Measurements from ENCODE around the gene SCAMP4. TPM values are rescaled to one million over a fixed set of nuclear protein-coding genes. Genes with fewer than 3 reads are reported as not detected.

Gene SCAMP4
- total and polyA plus RNA-seq, 2 experiments from 2014 or later, result 69.3 to 89.8 TPM

GRCh38 chr19:1970806-1971502, 65.8 kb downstream of the SCAMP4 start:
- Histone ChIP-seq H3K36me3 (replicated peaks; ENCODE audit: insufficient read depth, low read depth) (no peaks in the 10 kb centered on the region), H3K4me2 (no peak overlapping the region), H2AFZ (no peak overlapping the region), H3K27me3 (no peaks in the 10 kb centered on the region), H3K27ac (no peak overlapping the region), H3K4me3 (no peak overlapping the region), H3K9me2 (replicated peaks; ENCODE audit: insufficient read depth) (no peaks in the 10 kb centered on the region), H3K79me2 (peaks cover 38% of the 10 kb centered on the region), H4K20me1 (ENCODE audit: insufficient read depth, poor library complexity, severe bottlenecking) (peaks cover 26% of the 10 kb centered on the region), H3K4me1 (ENCODE audit: insufficient read depth) (no peaks in the 10 kb centered on the region), H3K9me3 (ENCODE audit: low read depth) (no peaks in the 10 kb centered on the region)
- no peak for DNase-seq (ENCODE audit: low spot score)
- TF ChIP-seq CTCF (IDR thresholded peaks at IDR 0.05; ENCODE audit: poor library complexity) (no peak), EZH2phosphoT487 (IDR thresholded peaks at IDR 0.05; ENCODE audit: low read depth, severe bottlenecking, unreplicated experiment) (no peak), EZH2 (IDR thresholded peaks at IDR 0.05; ENCODE audit: borderline replicate concordance) (no peak)
- WGBS (ENCODE audit: low lambda C conversion rate, missing lambda C conversion rate), result 97% methylated on average over 27 of the region's 27 CpGs

DNA sequence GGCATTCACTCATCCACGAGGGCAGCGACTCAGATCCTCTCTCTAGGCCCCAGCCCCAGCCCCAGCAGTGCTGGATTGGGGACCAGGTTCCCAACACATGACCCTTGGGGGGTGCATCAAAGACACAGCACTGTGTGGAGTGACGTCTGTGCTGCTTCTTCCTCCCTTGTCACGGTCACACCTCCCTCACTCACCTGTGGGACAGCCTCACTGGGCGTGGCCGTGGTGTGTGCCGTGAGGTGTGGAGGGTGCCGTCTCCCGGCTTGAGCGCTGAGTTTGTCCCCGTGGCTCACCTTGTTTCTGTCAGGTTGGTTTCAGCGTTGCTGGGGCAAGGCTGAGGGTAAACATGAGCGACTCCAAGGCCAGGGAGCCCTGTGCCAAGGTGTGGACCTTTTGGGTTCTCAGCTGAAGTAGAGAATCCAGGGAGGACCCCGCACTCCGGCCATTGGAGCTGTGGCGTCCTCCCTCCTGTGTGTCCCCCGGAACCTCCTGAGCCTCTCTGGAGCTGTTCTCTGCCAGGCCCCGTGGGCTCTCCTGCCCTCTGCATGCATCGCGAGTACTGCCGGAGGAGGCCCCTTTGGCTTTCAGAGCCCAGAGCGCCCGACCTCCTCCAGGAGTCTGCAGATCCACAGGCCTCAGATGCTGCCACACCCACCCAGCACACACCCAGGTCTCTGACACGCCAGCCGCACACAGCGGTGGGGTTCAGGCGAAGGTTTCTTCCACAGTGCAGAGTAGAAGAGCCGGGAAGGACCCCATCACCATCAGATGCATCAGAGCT, 69.4 kb downstream of the SCAMP4 start:
- H3K9me2 ChIP-seq (replicated peaks; ENCODE audit: insufficient read depth), result no peaks in the 10 kb centered on the region
- no peak overlapping the region for H3K4me2 ChIP-seq
- H3K79me2 ChIP-seq, result peaks cover 32% of the 10 kb centered on the region
- H4K20me1 ChIP-seq (ENCODE audit: insufficient read depth, poor library complexity, severe bottlenecking), result peaks cover 17% of the 10 kb centered on the region
- no peaks in the 10 kb centered on the region for H3K27me3 ChIP-seq
- no peak overlapping the region for H3K4me3 ChIP-seq
- no peak overlapping the region for H3K27ac ChIP-seq
- DNase-seq (ENCODE audit: low spot score), result no peak
- no peaks in the 10 kb centered on the region for H3K9me3 ChIP-seq (ENCODE audit: low read depth)
- no peaks in the 10 kb centered on the region for H3K4me1 ChIP-seq (ENCODE audit: insufficient read depth)
- no peaks in the 10 kb centered on the region for H3K36me3 ChIP-seq (replicated peaks; ENCODE audit: insufficient read depth, low read depth)
- H2AFZ ChIP-seq, result no peak overlapping the region
- WGBS (ENCODE audit: low lambda C conversion rate, missing lambda C conversion rate), result 94% methylated on average over 27 of the region's 28 CpGs
- TF ChIP-seq CTCF (IDR thresholded peaks at IDR 0.05; ENCODE audit: poor library complexity) (no peak), EZH2 (IDR thresholded peaks at IDR 0.05; ENCODE audit: borderline replicate concordance) (no peak), EZH2phosphoT487 (IDR thresholded peaks at IDR 0.05; ENCODE audit: low read depth, severe bottlenecking, unreplicated experiment) (no peak)

GRCh38 chr19:1975162-1975480, 69.9 kb downstream of the SCAMP4 start:
- Histone ChIP-seq H3K79me2 (peaks cover 29% of the 10 kb centered on the region), H3K4me2 (no peak overlapping the region), H4K20me1 (ENCODE audit: insufficient read depth, poor library complexity, severe bottlenecking) (peaks cover 17% of the 10 kb centered on the region), H3K9me2 (replicated peaks; ENCODE audit: insufficient read depth) (no peaks in the 10 kb centered on the region), H3K27ac (no peak overlapping the region), H3K4me1 (ENCODE audit: insufficient read depth) (no peaks in the 10 kb centered on the region), H2AFZ (no peak overlapping the region), H3K9me3 (ENCODE audit: low read depth) (no peaks in the 10 kb centered on the region), H3K36me3 (replicated peaks; ENCODE audit: insufficient read depth, low read depth) (no peaks in the 10 kb centered on the region), H3K27me3 (no peaks in the 10 kb centered on the region), H3K4me3 (no peak overlapping the region)
- 94% methylated on average over 20 of the region's 20 CpGs for WGBS (ENCODE audit: low lambda C conversion rate, missing lambda C conversion rate)
- TF ChIP-seq EZH2phosphoT487 (IDR thresholded peaks at IDR 0.05; ENCODE audit: low read depth, severe bottlenecking, unreplicated experiment) (no peak), EZH2 (IDR thresholded peaks at IDR 0.05; ENCODE audit: borderline replicate concordance) (no peak)
- DNase-seq (ENCODE audit: low spot score), result no peak

Other genes starting within 250 kb of the SCAMP4 start
- 0.03 and 0.08 TPM in 2 replicates for gene ONECUT3, start 151.9 kb upstream of the SCAMP4 start, total RNA-seq
- gene ONECUT3, start 151.9 kb upstream of the SCAMP4 start, polyA plus RNA-seq, result 0.06 and 0.09 TPM in 2 replicates
- gene ATP8B3, start 93.1 kb upstream of the SCAMP4 start, total RNA-seq, result 1.4 and 1.7 TPM in 2 replicates
- gene ATP8B3, start 93.1 kb upstream of the SCAMP4 start, polyA plus RNA-seq, result 2.4 and 3.1 TPM in 2 replicates
- gene REXO1, start 56.9 kb upstream of the SCAMP4 start, total RNA-seq, result 13.2 and 13.4 TPM in 2 replicates
- gene REXO1, start 56.9 kb upstream of the SCAMP4 start, polyA plus RNA-seq, result 22.8 and 26.2 TPM in 2 replicates
- 3.4 and 6.4 TPM in 2 replicates for gene KLF16, start 41.8 kb upstream of the SCAMP4 start, total RNA-seq
- gene KLF16, start 41.8 kb upstream of the SCAMP4 start, polyA plus RNA-seq, result 14.3 and 16.0 TPM in 2 replicates
- 62.5 and 77.5 TPM in 2 replicates for gene ABHD17A, start 19.9 kb upstream of the SCAMP4 start, total RNA-seq
- 99.7 and 102 TPM in 2 replicates for gene ABHD17A, start 19.9 kb upstream of the SCAMP4 start, polyA plus RNA-seq
- 2.4 and 5.3 TPM in 2 replicates for gene ADAT3, start within 50 bp of the SCAMP4 start, total RNA-seq
- 11.0 and 11.6 TPM in 2 replicates for gene ADAT3, start within 50 bp of the SCAMP4 start, polyA plus RNA-seq
- gene CSNK1G2, start 35.8 kb downstream of the SCAMP4 start, total RNA-seq, result 44.8 and 56.8 TPM in 2 replicates
- 82.5 and 82.7 TPM in 2 replicates for gene CSNK1G2, start 35.8 kb downstream of the SCAMP4 start, polyA plus RNA-seq
- gene BTBD2, start 110.3 kb downstream of the SCAMP4 start, total RNA-seq, result 56.4 and 62.1 TPM in 2 replicates
- 71.1 and 76.0 TPM in 2 replicates for gene BTBD2, start 110.3 kb downstream of the SCAMP4 start, polyA plus RNA-seq
- gene MKNK2, start 145.8 kb downstream of the SCAMP4 start, total RNA-seq, result 90.4 and 98.2 TPM in 2 replicates
- gene MKNK2, start 145.8 kb downstream of the SCAMP4 start, polyA plus RNA-seq, result 126 and 136 TPM in 2 replicates
- 13.5 and 15.7 TPM in 2 replicates for gene MOB3A, start 190.9 kb downstream of the SCAMP4 start, total RNA-seq
- 25.1 and 27.7 TPM in 2 replicates for gene MOB3A, start 190.9 kb downstream of the SCAMP4 start, polyA plus RNA-seq
- gene IZUMO4, start 191.5 kb downstream of the SCAMP4 start, total RNA-seq, result 0.44 and 1.4 TPM in 2 replicates
- gene IZUMO4, start 191.5 kb downstream of the SCAMP4 start, polyA plus RNA-seq, result 2.8 and 4.0 TPM in 2 replicates
- 92.2 and 102 TPM in 2 replicates for gene AP3D1, start 246.2 kb downstream of the SCAMP4 start, total RNA-seq
- 108 and 109 TPM in 2 replicates for gene AP3D1, start 246.2 kb downstream of the SCAMP4 start, polyA plus RNA-seq

All from hepatocyte (in vitro differentiated cells).